ENCODE data around the gene MICU1.

DNA sequence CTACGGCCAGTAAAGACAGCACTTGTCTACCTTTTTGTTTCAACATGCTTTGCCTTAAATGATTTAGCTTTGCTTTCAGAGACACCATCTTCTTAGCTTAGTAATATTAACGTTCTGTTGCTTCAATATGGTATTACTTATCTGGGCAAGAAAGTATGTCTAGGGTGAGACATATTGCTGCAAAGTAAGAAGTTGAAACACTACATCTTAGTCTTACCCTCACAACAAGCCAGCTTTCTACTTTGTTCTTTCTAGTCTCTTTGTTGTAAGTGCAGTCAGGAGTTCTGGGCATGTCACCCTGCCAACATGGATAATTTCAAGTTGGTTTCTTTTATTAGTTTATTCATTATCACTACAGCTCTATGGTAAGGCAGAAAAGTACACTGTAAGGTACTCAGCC is 148.4 kb downstream of the MICU1 start:
- TF ChIP-seq, protein P1, sequence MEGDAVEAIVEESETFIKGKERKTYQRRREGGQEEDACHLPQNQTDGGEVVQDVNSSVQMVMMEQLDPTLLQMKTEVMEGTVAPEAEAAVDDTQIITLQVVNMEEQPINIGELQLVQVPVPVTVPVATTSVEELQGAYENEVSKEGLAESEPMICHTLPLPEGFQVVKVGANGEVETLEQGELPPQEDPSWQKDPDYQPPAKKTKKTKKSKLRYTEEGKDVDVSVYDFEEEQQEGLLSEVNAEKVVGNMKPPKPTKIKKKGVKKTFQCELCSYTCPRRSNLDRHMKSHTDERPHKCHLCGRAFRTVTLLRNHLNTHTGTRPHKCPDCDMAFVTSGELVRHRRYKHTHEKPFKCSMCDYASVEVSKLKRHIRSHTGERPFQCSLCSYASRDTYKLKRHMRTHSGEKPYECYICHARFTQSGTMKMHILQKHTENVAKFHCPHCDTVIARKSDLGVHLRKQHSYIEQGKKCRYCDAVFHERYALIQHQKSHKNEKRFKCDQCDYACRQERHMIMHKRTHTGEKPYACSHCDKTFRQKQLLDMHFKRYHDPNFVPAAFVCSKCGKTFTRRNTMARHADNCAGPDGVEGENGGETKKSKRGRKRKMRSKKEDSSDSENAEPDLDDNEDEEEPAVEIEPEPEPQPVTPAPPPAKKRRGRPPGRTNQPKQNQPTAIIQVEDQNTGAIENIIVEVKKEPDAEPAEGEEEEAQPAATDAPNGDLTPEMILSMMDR (IDR thresholded peaks at IDR 0.05 in 2 of 3, conservative IDR thresholded peaks at IDR 0.05 in 1 of 3; ENCODE audit: borderline replicate concordance in 1 of 3, insufficient read depth in 1 of 3, low read depth in 2 of 3, low read length in 2 of 3): no peak
- TF ChIP-seq SP1 (IDR thresholded peaks at IDR 0.05; ENCODE audit: low read depth): no peak
- no peak for TF ChIP-seq YY1 (IDR thresholded peaks at IDR 0.05; ENCODE audit: extremely low read depth, insufficient replicate concordance, low read depth, low read length)
- TF ChIP-seq EZH2 (IDR thresholded peaks at IDR 0.05): no peak
- no peak for TF ChIP-seq POLR2AphosphoS5 (IDR thresholded peaks at IDR 0.05; ENCODE audit: low read depth, low read length)
- no peak for TF ChIP-seq ZNF274 (IDR thresholded peaks at IDR 0.05; ENCODE audit: low read depth, low read length)

Measured in HCT116 (cell line).